CD14-positive monocyte (primary cell): Measurements from ENCODE around the gene COL27A1. TPM values are rescaled to one million over a fixed set of nuclear protein-coding genes. Genes with fewer than 3 reads are reported as not detected.

Experiments
- DNase-seq, 3 donors: peaks; one replicate each; pipeline ENCODE4 v3.0.0-alpha.2; 2011 to 2022
- H2AFZ ChIP-seq: 2 replicates; pipeline ENCODE4 v1.6.0; 2012; ENCODE audit warnings: mild to moderate bottlenecking, low read depth, low read length, inconsistent platforms; ENCODE audit not compliant: insufficient read depth, poor library complexity, severe bottlenecking
- H3K27ac ChIP-seq, 2 donors: 1 replicate in 1 of 2; 2 replicates in 1 of 2; pipeline ENCODE4 v1.5.1; 2012 to 2013; ENCODE audit warnings: low read length in 2 of 2, control low read depth in 1 of 2, inconsistent platforms in 1 of 2, low read depth in 1 of 2, mild to moderate bottlenecking in 1 of 2
- H3K27me3 ChIP-seq, 2 donors: one replicate each; pipeline versions ENCODE4 v1.6.0 to v1.6.1; 2011 to 2013; ENCODE audit warnings: low read length in 2 of 2; ENCODE audit not compliant: control insufficient read depth in 2 of 2, insufficient read depth in 2 of 2
- H3K36me3 ChIP-seq, 2 donors: replicated peaks in 1 of 2; 1 replicate in 1 of 2; 2 replicates in 1 of 2; pipeline versions ENCODE4 v1.5.1 to v1.6.1; 2012 to 2013; ENCODE audit warnings: low read length in 2 of 2, control low read depth in 1 of 2, inconsistent platforms in 1 of 2, mild to moderate bottlenecking in 1 of 2; ENCODE audit not compliant: insufficient read depth in 2 of 2, control insufficient read depth in 1 of 2
- H3K4me1 ChIP-seq, 2 donors: 1 replicate in 1 of 2; 2 replicates in 1 of 2; pipeline versions ENCODE4 v1.5.1 to v1.6.1; 2012 to 2013; ENCODE audit warnings: low read length in 2 of 2, control low read depth in 1 of 2, inconsistent platforms in 1 of 2, mild to moderate bottlenecking in 1 of 2, moderate library complexity in 1 of 2; ENCODE audit not compliant: insufficient read depth in 2 of 2, control insufficient read depth in 1 of 2
- H3K4me2 ChIP-seq: replicated peaks from 2 replicates; pipeline ENCODE3; 2012; ENCODE audit warnings: low read length, moderate library complexity, mild to moderate bottlenecking; ENCODE audit not compliant: poor library complexity, severe bottlenecking; ENCODE audit errors: extremely low read depth
- H3K4me3 ChIP-seq, 3 experiments: fragments of 200-600 bp in 1 of 3; sonication (generic) in 1 of 3; replicated peaks in 1 of 3; 1 replicate in 2 of 3; 2 replicates in 1 of 3; pipeline ENCODE4 v1.5.1; 2011 to 2013; ENCODE audit warnings: low read length in 3 of 3, mild to moderate bottlenecking in 3 of 3, control low read depth in 2 of 3, low read depth in 2 of 3, inconsistent platforms in 1 of 3, moderate library complexity in 1 of 3
- H3K79me2 ChIP-seq: 2 replicates; pipeline ENCODE4 v1.6.0; 2012; ENCODE audit warnings: mild to moderate bottlenecking, control low read depth, inconsistent platforms, low read length, moderate library complexity; ENCODE audit not compliant: insufficient read depth
- H3K9ac ChIP-seq: 2 replicates; pipeline ENCODE4 v1.6.0; 2017; ENCODE audit warnings: low read length, mild to moderate bottlenecking; ENCODE audit not compliant: insufficient read depth, poor library complexity, severe bottlenecking
- H3K9me3 ChIP-seq, 2 donors: replicated peaks in 1 of 2; 1 replicate in 1 of 2; 2 replicates in 1 of 2; pipeline versions ENCODE4 v1.5.1 to v1.6.1; 2012 to 2013; ENCODE audit warnings: low read length in 2 of 2, control low read depth in 1 of 2; ENCODE audit not compliant: control insufficient read depth in 1 of 2, insufficient read depth in 1 of 2
- H4K20me1 ChIP-seq: 2 replicates; pipeline ENCODE4 v1.6.0; 2012; ENCODE audit warnings: mild to moderate bottlenecking, low read length, control low read depth, moderate library complexity; ENCODE audit not compliant: insufficient read depth
- H3K27ac Mint-ChIP-seq, 7 donors: one replicate each; pipeline ENCODE4 v1.8.0; 2020; ENCODE audit warnings: mild to moderate bottlenecking in 7 of 7, mixed read lengths in 7 of 7, moderate library complexity in 6 of 7, inconsistent platforms in 2 of 7
- H3K27me3 Mint-ChIP-seq, 3 donors: one replicate each; pipeline ENCODE4 v1.8.0; 2021 to 2022; ENCODE audit warnings: low read depth in 3 of 3, mild to moderate bottlenecking in 3 of 3, mixed read lengths in 3 of 3, moderate library complexity in 3 of 3, inconsistent platforms in 1 of 3
- H3K36me3 Mint-ChIP-seq, 2 donors: one replicate each; pipeline ENCODE4 v1.8.0; 2020; ENCODE audit warnings: mixed read lengths in 2 of 2, inconsistent platforms in 1 of 2, mild to moderate bottlenecking in 1 of 2
- H3K4me1 Mint-ChIP-seq: one replicate; pipeline ENCODE4 v1.8.0; 2020; ENCODE audit warnings: mild to moderate bottlenecking, mixed read lengths
- H3K4me3 Mint-ChIP-seq, 2 donors: one replicate each; pipeline ENCODE4 v1.8.0; 2020; ENCODE audit warnings: mild to moderate bottlenecking in 2 of 2, mixed read lengths in 2 of 2, moderate library complexity in 1 of 2
- H3K9me3 Mint-ChIP-seq, 7 donors: one replicate each; pipeline ENCODE4 v1.8.0; 2020 to 2022; ENCODE audit warnings: mixed read lengths in 7 of 7, mild to moderate bottlenecking in 6 of 7, moderate library complexity in 6 of 7, inconsistent platforms in 2 of 7
- CTCF ChIP-seq: fragments of 200-600 bp; IDR thresholded peaks from one replicate; pipeline ENCODE4 v1.8.0; 2022; ENCODE audit warnings: antibody characterized with exemption, mild to moderate bottlenecking
- WGBS: methylation state at CpG from one replicate; pipeline ENCODE4 v1.1.5; 2013; ENCODE audit warnings: missing lambda C conversion rate; ENCODE audit not compliant: insufficient coverage; 5-methylcytosine and 5-hydroxymethylcytosine counted together
- intact Hi-C, 2 donors: fragments of 100-400 bp; cut with micrococcal nuclease; formaldehyde crosslinking; loops; one replicate each; pipeline versions ENCODE4 v1.15.0 to v1.15.1; 2023
- polyA plus RNA-seq, 3 donors: library from polyadenylated mRNA; depleted of rRNA in 1 of 3; unstranded in 2 of 3; stranded (reverse) in 1 of 3; fragments of 300-500 nt in 2 of 3; fragments of >200 nt in 1 of 3; fragmentation: Illumina TruSeq in 2 of 3; gene quantifications; 1 replicate in 2 of 3; 2 replicates in 1 of 3; pipeline ENCODE4 v1.2.3, GENCODE V29; 2012 to 2021

COL27A1 gene
- polyA plus RNA-seq, 3 donors, result 0.03 TPM; not detected in 2

DNA sequence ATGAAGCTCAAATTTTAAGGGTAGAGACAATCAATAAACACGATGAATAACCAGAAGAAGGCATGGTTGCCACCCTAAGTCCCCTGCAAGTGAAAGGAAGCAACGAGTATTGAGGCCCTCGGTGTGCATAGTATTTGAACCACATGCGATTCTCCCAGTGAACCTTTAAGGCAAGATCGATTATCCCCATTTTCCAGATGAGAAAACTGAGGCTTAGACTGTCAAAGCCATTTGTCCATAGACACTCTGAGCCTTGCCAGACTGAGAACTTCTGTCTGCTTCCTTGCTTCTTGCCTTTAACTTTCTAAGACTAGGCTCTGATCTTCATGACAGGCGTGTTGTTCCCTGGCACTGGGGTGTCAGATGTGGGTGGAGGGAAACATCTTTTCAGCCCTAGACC is 58.2 kb downstream of the COL27A1 start:
- no peaks in the 10 kb centered on the region for H3K9me3 ChIP-seq
- TF ChIP-seq CTCF, result no peak
- no peak overlapping the region for H3K9ac ChIP-seq
- H3K27me3 ChIP-seq, result no peaks in the 10 kb centered on the region
- no peak for DNase-seq
- H3K4me1 ChIP-seq, result no peaks in the 10 kb centered on the region
- 98% methylated on average over 6 of the region's 6 CpGs for WGBS
- Mint-ChIP-seq H3K4me1 (no peaks in the 10 kb centered on the region), H3K27ac (no peak overlapping the region), H3K4me3 (no peak overlapping the region), H3K36me3 (no peaks in the 10 kb centered on the region), H3K27me3 (peaks cover 0 to 6% (median 2%) of the 10 kb centered on the region in 3 donors), H3K9me3 (no peaks in the 10 kb centered on the region)
- no peak overlapping the region for H3K4me2 ChIP-seq
- intact Hi-C loops, result no loop called here
- no peaks in the 10 kb centered on the region for H3K36me3 ChIP-seq
- no peak overlapping the region for H3K27ac ChIP-seq
- H2AFZ ChIP-seq, result no peak overlapping the region
- no peak overlapping the region for H3K4me3 ChIP-seq
- no peaks in the 10 kb centered on the region for H4K20me1 ChIP-seq
- H3K79me2 ChIP-seq, result no peaks in the 10 kb centered on the region

DNA sequence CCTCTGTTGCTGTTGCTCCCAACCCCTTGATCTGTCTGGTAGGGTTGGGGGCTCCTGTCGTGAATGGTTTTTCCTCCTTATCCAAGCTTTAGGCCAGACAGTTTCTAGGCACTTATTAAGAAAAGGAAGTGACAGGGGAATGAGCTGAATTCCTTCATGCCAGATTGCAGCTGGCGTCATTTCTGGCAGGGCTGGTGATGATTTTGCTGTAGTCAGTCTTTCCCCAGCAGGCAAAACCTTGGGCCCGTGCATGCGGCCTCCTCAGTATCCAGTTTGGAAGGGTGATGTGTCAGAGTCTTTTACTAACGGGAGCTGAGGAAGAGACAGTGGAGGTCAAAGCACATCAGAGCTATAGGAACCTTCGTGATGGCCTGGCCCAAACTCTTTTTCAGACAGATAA is 58.8 kb downstream of the COL27A1 start:
- no peak overlapping the region for H3K27ac ChIP-seq
- no peak overlapping the region for H3K4me2 ChIP-seq
- H3K27ac Mint-ChIP-seq, result peak overlapping the region in 1 of 7 donors; percentile 21
- no peaks in the 10 kb centered on the region for H3K36me3 Mint-ChIP-seq
- DNase-seq, result no peak
- H3K36me3 ChIP-seq, result no peaks in the 10 kb centered on the region
- intact Hi-C loops, result no loop called here
- 84% methylated on average over 3 of the region's 6 CpGs for WGBS
- H4K20me1 ChIP-seq, result no peaks in the 10 kb centered on the region
- H3K27me3 Mint-ChIP-seq, result peaks cover 0 to 6% (median 2%) of the 10 kb centered on the region in 3 donors
- no peak overlapping the region for H3K4me3 Mint-ChIP-seq
- H3K9ac ChIP-seq, result no peak overlapping the region
- no peak overlapping the region for H3K4me3 ChIP-seq
- no peaks in the 10 kb centered on the region for H3K27me3 ChIP-seq
- no peaks in the 10 kb centered on the region for H3K4me1 ChIP-seq
- H3K9me3 ChIP-seq, result no peaks in the 10 kb centered on the region
- no peak for TF ChIP-seq CTCF
- no peak overlapping the region for H2AFZ ChIP-seq
- no peaks in the 10 kb centered on the region for H3K9me3 Mint-ChIP-seq
- no peaks in the 10 kb centered on the region for H3K4me1 Mint-ChIP-seq
- no peaks in the 10 kb centered on the region for H3K79me2 ChIP-seq
